Gastroesophageal sphincter (tissue), 3 donors: ENCODE measurements around the gene LONRF2.

ENCODE experiments used
- EP300 ChIP-seq: sonication (generic); formaldehyde crosslinking; IDR thresholded peaks from one replicate; pipeline ENCODE4 v1.6.1; 2017; ENCODE audit warnings: antibody characterized with exemption, mild to moderate bottlenecking
- POLR2A ChIP-seq, 2 donors: fragments of 450-650 bp; IDR thresholded peaks; one replicate each; pipeline ENCODE4 v1.6.1; 2017; ENCODE audit warnings: antibody characterized with exemption in 2 of 2, mild to moderate bottlenecking in 2 of 2, moderate library complexity in 1 of 2
- POLR2AphosphoS5 ChIP-seq: sonication (generic); formaldehyde crosslinking; IDR thresholded peaks from one replicate; pipeline ENCODE4 v1.6.1; 2017; ENCODE audit warnings: antibody characterized with exemption
- TF ChIP-seq, protein P1 (sequence below), 4 experiments: fragments of 200-600 bp in 2 of 4; fragments of 450-650 bp in 2 of 4; sonication (generic) in 1 of 4; IDR thresholded peaks; one replicate each; pipeline ENCODE4 v1.5.1; 2017 to 2019; ENCODE audit warnings: antibody characterized with exemption in 4 of 4, mild to moderate bottlenecking in 2 of 4, moderate library complexity in 2 of 4

DNA sequence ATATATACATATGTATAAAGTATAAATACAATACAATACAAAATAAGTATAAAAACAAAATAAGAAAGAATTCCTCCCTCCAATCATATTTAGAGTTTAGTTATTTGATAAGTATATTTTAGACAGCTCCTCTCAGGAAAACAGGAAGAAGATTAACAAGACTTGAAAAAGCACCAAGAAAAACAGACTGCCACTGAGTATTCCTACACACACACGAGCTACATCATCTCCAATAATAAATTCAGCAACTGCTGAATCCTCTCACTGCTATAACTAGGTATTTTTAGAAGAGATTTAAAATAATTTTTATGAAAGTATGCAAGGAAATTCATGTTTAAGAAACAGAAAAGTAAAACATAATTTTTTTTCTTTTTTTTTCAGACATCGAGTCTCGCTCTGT, 13.0 kb downstream of the LONRF2 start:
- TF ChIP-seq, protein P1, sequence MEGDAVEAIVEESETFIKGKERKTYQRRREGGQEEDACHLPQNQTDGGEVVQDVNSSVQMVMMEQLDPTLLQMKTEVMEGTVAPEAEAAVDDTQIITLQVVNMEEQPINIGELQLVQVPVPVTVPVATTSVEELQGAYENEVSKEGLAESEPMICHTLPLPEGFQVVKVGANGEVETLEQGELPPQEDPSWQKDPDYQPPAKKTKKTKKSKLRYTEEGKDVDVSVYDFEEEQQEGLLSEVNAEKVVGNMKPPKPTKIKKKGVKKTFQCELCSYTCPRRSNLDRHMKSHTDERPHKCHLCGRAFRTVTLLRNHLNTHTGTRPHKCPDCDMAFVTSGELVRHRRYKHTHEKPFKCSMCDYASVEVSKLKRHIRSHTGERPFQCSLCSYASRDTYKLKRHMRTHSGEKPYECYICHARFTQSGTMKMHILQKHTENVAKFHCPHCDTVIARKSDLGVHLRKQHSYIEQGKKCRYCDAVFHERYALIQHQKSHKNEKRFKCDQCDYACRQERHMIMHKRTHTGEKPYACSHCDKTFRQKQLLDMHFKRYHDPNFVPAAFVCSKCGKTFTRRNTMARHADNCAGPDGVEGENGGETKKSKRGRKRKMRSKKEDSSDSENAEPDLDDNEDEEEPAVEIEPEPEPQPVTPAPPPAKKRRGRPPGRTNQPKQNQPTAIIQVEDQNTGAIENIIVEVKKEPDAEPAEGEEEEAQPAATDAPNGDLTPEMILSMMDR (IDR thresholded peaks at IDR 0.05): no peak
- TF ChIP-seq POLR2AphosphoS5 (no peak), EP300 (no peak), POLR2A (IDR thresholded peaks at IDR 0.05) (no peak)
